GM12878 (cell line): ENCODE data around the gene FBXO38. TPM values are rescaled to one million over a fixed set of nuclear protein-coding genes. Genes with fewer than 3 reads are reported as not detected.

Source experiments
- BACH1 ChIP-seq: fragments of 450-650 bp; IDR thresholded peaks from 2 replicates; pipeline ENCODE4 v1.6.1; 2017; ENCODE audit warnings: mild to moderate bottlenecking, borderline replicate concordance
- ESRRA ChIP-seq: IDR thresholded peaks from 2 replicates; pipeline ENCODE4 v1.6.1; 2012; ENCODE audit warnings: mild to moderate bottlenecking, low read length, improper control_type of control experiment
- ETV6 ChIP-seq, 2 experiments: fragments of 450-650 bp in 1 of 2; IDR thresholded peaks in 1 of 2; conservative IDR thresholded peaks in 1 of 2; 2 replicates each; pipeline ENCODE4 v1.6.1; 2014; ENCODE audit warnings: antibody characterized with exemption in 1 of 2, borderline replicate concordance in 1 of 2, low read depth in 1 of 2, mild to moderate bottlenecking in 1 of 2, moderate library complexity in 1 of 2
- MXI1 ChIP-seq: fragments of 150-350 bp; IDR thresholded peaks from 2 replicates; pipeline ENCODE4 v1.6.1; 2011; ENCODE audit warnings: low read depth, mild to moderate bottlenecking, inconsistent platforms, low read length, improper control_type of control experiment
- NKRF ChIP-seq: fragments of 450-650 bp; conservative IDR thresholded peaks from 2 replicates; pipeline ENCODE4 v1.6.1; 2017; ENCODE audit warnings: mild to moderate bottlenecking, moderate library complexity
- SIN3A ChIP-seq: IDR thresholded peaks from 2 replicates; pipeline ENCODE4 v1.6.1; 2012; ENCODE audit warnings: low read depth, low read length, improper control_type of control experiment
- SREBF2 ChIP-seq: IDR thresholded peaks from 2 replicates; pipeline ENCODE4 v1.6.1; 2012; ENCODE audit warnings: mild to moderate bottlenecking, low read length
- ZNF207 ChIP-seq: fragments of 450-650 bp; IDR thresholded peaks from 2 replicates; pipeline ENCODE4 v1.6.1; 2014; ENCODE audit warnings: antibody characterized with exemption, mild to moderate bottlenecking, borderline replicate concordance
- ZNF274 ChIP-seq: IDR thresholded peaks from one replicate; pipeline ENCODE4 v1.8.0; 2011; ENCODE audit not compliant: insufficient read length, insufficient read depth
- polyA plus RNA-seq, 11 experiments: library from polyadenylated mRNA; depleted of rRNA in 4 of 11; unstranded in 6 of 11; stranded (reverse) in 5 of 11; fragments of >200 nt; fragmentation: Nextera tagmentation in 4 of 11; fragmentation: Illumina TruSeq in 1 of 11; extraction: Ambion mirVana in 4 of 11; extraction: Trizol in 1 of 11; gene quantifications; 1 replicate in 1 of 11; 2 replicates in 10 of 11; pipeline versions ENCODE4 v1.2.1 to v1.2.3, GENCODE V29; 2011 to 2016; ENCODE audit warnings: inconsistent platforms in 2 of 11, missing spikeins in 2 of 11, low read depth in 1 of 11
- total RNA-seq, 4 experiments: library from RNA; depleted of rRNA in 3 of 4; stranded (reverse); fragments of >200 nt in 3 of 4; fragmentation: Illumina TruSeq in 1 of 4; extraction: Trizol in 1 of 4; gene quantifications; 2 replicates each; pipeline versions ENCODE4 v1.2.1 to v1.2.3, GENCODE V29; 2013 to 2021
- TF ChIP-seq, protein P1 (sequence below): IDR thresholded peaks from 2 replicates; pipeline ENCODE4 v1.6.1; 2011; ENCODE audit warnings: mild to moderate bottlenecking, low read depth, low read length, moderate library complexity; ENCODE audit not compliant: insufficient replicate concordance

The FBXO38 gene
- total and polyA plus RNA-seq, 10 of the 15 experiments (the other 5 are each of a cell fraction or from before 2014, with no cell fraction given): 9.1 to 44.6 (median 28.3) TPM

DNA sequence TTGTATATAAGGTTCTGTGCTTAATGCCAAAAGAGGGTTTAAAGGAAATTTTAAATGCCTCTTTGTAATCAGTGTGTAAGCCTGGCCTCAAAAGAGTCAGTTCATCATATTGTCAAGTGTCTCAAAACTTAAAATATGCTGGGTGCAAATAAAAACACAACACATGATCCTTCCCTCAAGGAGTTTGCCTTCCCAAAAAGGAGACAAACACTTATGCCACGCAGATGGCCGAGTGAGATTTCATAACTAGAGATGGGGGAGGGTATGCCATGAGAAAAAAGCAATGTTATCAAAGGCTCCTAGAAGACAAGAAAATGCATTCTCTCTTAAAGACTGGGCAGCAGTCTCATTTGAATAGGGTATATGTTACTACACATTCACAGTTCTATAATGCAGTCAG, 55.2 kb downstream of the FBXO38 start (continued):
- TF ChIP-seq, protein P1, sequence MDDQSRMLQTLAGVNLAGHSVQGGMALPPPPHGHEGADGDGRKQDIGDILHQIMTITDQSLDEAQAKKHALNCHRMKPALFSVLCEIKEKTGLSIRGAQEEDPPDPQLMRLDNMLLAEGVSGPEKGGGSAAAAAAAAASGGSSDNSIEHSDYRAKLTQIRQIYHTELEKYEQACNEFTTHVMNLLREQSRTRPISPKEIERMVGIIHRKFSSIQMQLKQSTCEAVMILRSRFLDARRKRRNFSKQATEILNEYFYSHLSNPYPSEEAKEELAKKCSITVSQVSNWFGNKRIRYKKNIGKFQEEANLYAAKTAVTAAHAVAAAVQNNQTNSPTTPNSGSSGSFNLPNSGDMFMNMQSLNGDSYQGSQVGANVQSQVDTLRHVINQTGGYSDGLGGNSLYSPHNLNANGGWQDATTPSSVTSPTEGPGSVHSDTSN: no peak
- TF ChIP-seq MXI1 (no peak), SREBF2 (no peak), BACH1 (no peak), ESRRA (no peak), NKRF (no peak), ZNF274 (no peak), ZNF207 (no peak), ETV6 (conservative IDR thresholded peaks at IDR 0.05 in 1 of 2, IDR thresholded peaks at IDR 0.05 in 1 of 2; ENCODE audit: borderline replicate concordance in 1 of 2, low read depth in 1 of 2) (no peak), SIN3A (no peak)
